HepG2 (cell line): ENCODE data around the gene UBFD1. TPM values are rescaled to one million over a fixed set of nuclear protein-coding genes. Genes with fewer than 3 reads are reported as not detected.

ENCODE experiments used
- CSRNP1 ChIP-seq: sonication (generic); formaldehyde crosslinking; IDR thresholded peaks from 2 replicates; pipeline ENCODE4 v1.8.1; 2023; ENCODE audit warnings: mild to moderate bottlenecking, missing genetic modification reagents
- EZH2 ChIP-seq: conservative IDR thresholded peaks from 2 replicates; pipeline ENCODE4 v1.6.1; 2012; ENCODE audit warnings: mild to moderate bottlenecking, low read depth, low read length, moderate library complexity
- GLI4 ChIP-seq: sonication (generic); formaldehyde crosslinking; IDR thresholded peaks from 2 replicates; pipeline ENCODE4 v1.5.1; 2020; ENCODE audit warnings: missing genetic modification reagents, mild to moderate bottlenecking, moderate library complexity, borderline replicate concordance
- HNRNPK ChIP-seq: fragments of 200-400 bp; formaldehyde crosslinking; IDR thresholded peaks from 2 replicates; pipeline ENCODE4 v1.6.1; 2018; ENCODE audit warnings: low read length, low read depth, moderate library complexity, mild to moderate bottlenecking; ENCODE audit not compliant: poor library complexity, severe bottlenecking
- JARID2 ChIP-seq: sonication (generic); formaldehyde crosslinking; IDR thresholded peaks from 2 replicates; pipeline ENCODE4 v1.8.1; 2023; ENCODE audit warnings: missing genetic modification reagents, inconsistent platforms; ENCODE audit not compliant: insufficient replicate concordance
- NR1H2 ChIP-seq: sonication (generic); formaldehyde crosslinking; IDR thresholded peaks from 2 replicates; pipeline ENCODE4 v1.8.1; 2022; ENCODE audit warnings: low read depth, missing genetic modification reagents, borderline replicate concordance
- PAXIP1 ChIP-seq: sonication (generic); formaldehyde crosslinking; conservative IDR thresholded peaks from 2 replicates; pipeline ENCODE4 v1.4.0; 2020; ENCODE audit warnings: mild to moderate bottlenecking, missing genetic modification reagents, moderate library complexity
- RCOR2 ChIP-seq: IDR thresholded peaks from 2 replicates; pipeline ENCODE4 v1.6.1; 2016; ENCODE audit warnings: missing biosample characterization, missing genetic modification reagents
- SALL2 ChIP-seq: sonication (generic); formaldehyde crosslinking; IDR thresholded peaks from 2 replicates; pipeline ENCODE4 v1.8.1; 2023; ENCODE audit warnings: mild to moderate bottlenecking, missing genetic modification reagents, inconsistent platforms
- SP140L ChIP-seq: sonication (generic); formaldehyde crosslinking; IDR thresholded peaks from 2 replicates; pipeline ENCODE4 v1.4.0; 2020; ENCODE audit warnings: missing genetic modification reagents, borderline replicate concordance
- TBX3 ChIP-seq: fragments of 450-650 bp; IDR thresholded peaks from 2 replicates; pipeline ENCODE4 v1.6.1; 2017; ENCODE audit warnings: antibody characterized with exemption, mild to moderate bottlenecking, inconsistent platforms, borderline replicate concordance
- UBTF ChIP-seq: sonication (generic); formaldehyde crosslinking; IDR thresholded peaks from 2 replicates; pipeline ENCODE4 v1.4.0; 2020; ENCODE audit warnings: mild to moderate bottlenecking, missing genetic modification reagents
- ZBTB38 ChIP-seq: sonication (generic); formaldehyde crosslinking; IDR thresholded peaks from 2 replicates; pipeline ENCODE4 v1.5.1; 2020; ENCODE audit warnings: mild to moderate bottlenecking, missing genetic modification reagents
- ZKSCAN5 ChIP-seq: sonication (generic); formaldehyde crosslinking; IDR thresholded peaks from 2 replicates; pipeline ENCODE4 v1.5.1; 2020; ENCODE audit warnings: mild to moderate bottlenecking, missing genetic modification reagents
- ZNF382 ChIP-seq: sonication (generic); formaldehyde crosslinking; IDR thresholded peaks from 2 replicates; pipeline ENCODE4 v1.5.0; 2020; ENCODE audit warnings: missing genetic modification reagents, mild to moderate bottlenecking, borderline replicate concordance
- ZNF383 ChIP-seq: sonication (generic); formaldehyde crosslinking; IDR thresholded peaks from 2 replicates; pipeline ENCODE4 v1.4.0; 2020; ENCODE audit warnings: missing genetic modification reagents, mild to moderate bottlenecking, borderline replicate concordance
- ZNF446 ChIP-seq: sonication (generic); formaldehyde crosslinking; IDR thresholded peaks from 2 replicates; pipeline ENCODE4 v1.5.0; 2020; ENCODE audit warnings: mild to moderate bottlenecking, missing genetic modification reagents
- ZNF501 ChIP-seq: sonication (generic); formaldehyde crosslinking; IDR thresholded peaks from 2 replicates; pipeline ENCODE4 v1.5.1; 2020; ENCODE audit warnings: mild to moderate bottlenecking, moderate library complexity, missing genetic modification reagents
- ZNF746 ChIP-seq: sonication (generic); formaldehyde crosslinking; IDR thresholded peaks from 2 replicates; pipeline ENCODE4 v1.8.0; 2022; ENCODE audit warnings: mild to moderate bottlenecking, missing genetic modification reagents
- polyA plus RNA-seq, 8 experiments: library from polyadenylated mRNA; depleted of rRNA in 3 of 8; stranded (reverse) in 7 of 8; unstranded in 1 of 8; fragments of >200 nt; fragmentation: Illumina TruSeq in 4 of 8; extraction: Trizol in 4 of 8; gene quantifications; 2 replicates each; pipeline versions ENCODE4 v1.2.1 to v1.2.3, GENCODE V29; 2011 to 2016; ENCODE audit warnings: low read depth in 4 of 8, missing spikeins in 1 of 8, mixed read lengths in 1 of 8; ENCODE audit not compliant: insufficient read depth in 1 of 8
- total RNA-seq, 5 experiments: library from RNA; depleted of rRNA; stranded (reverse); fragments of >200 nt; fragmentation: Illumina TruSeq; extraction: Trizol; gene quantifications; 2 replicates each; pipeline ENCODE4 v1.2.3, GENCODE V29; 2016; ENCODE audit warnings: low read depth in 1 of 5
- TF ChIP-seq, protein P1 (sequence below): sonication (generic); formaldehyde crosslinking; IDR thresholded peaks from 2 replicates; pipeline ENCODE4 v1.8.0; 2022; ENCODE audit warnings: missing genetic modification reagents, low read depth, mild to moderate bottlenecking, borderline replicate concordance

The UBFD1 gene
- total and polyA plus RNA-seq, 2 of the 13 experiments (the other 11 are each of a cell fraction or from before 2014, with no cell fraction given) = 100 to 111 TPM

GRCh38 chr16:23556881-23557778 lies at the start of gene UBFD1, which contains the start of gene EARS2 (continued):
- TF ChIP-seq CSRNP1 (CRISPR knock-in tag) = peak; percentile 77
- TF ChIP-seq ZNF501 (CRISPR knock-in tag) = peak; percentile 99
- TF ChIP-seq HNRNPK = peak; percentile 86
- no peak for TF ChIP-seq ZNF382 (CRISPR knock-in tag)
- TF ChIP-seq RCOR2 (CRISPR knock-in tag) = peak; percentile 100
- TF ChIP-seq ZNF746 = peak; percentile 93
- no peak for TF ChIP-seq EZH2
- TF ChIP-seq ZNF383 = peak; percentile 89; the same call in 1 of the 2 replicates
- no peak; the same call in none of the 2 replicates for TF ChIP-seq SP140L (CRISPR knock-in tag)
- TF ChIP-seq SALL2 (CRISPR knock-in tag) = peak; percentile 97; the same call in 1 of the 2 replicates
- peak; percentile 94 for TF ChIP-seq JARID2
- peak; percentile 35; the same call in 1 of the 2 replicates for TF ChIP-seq TBX3
- peak; percentile 73 for TF ChIP-seq UBTF (CRISPR knock-in tag)
- TF ChIP-seq ZKSCAN5 = no peak
- TF ChIP-seq GLI4 = no peak; the same call in none of the 2 replicates
- no peak for TF ChIP-seq NR1H2
- TF ChIP-seq, protein P1, sequence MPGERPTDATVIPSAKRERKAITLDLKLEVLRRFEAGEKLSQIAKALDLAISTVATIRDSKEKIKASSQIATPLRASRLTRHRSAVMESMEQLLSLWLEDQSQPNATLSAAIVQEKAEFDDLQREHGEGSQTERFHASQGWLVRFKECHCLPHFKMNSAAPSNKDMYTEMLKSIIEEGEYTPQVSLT = no peak
- TF ChIP-seq ZNF446 (CRISPR knock-in tag) = no peak
- peak; percentile 75; the same call in 1 of the 2 replicates for TF ChIP-seq ZBTB38 (CRISPR knock-in tag)
- peak; percentile 83 for TF ChIP-seq PAXIP1 (CRISPR knock-in tag)
